HG02798 (cell line): Measurements from ENCODE around the gene EMILIN2.

Experiments
- ATAC-seq: cut with Tn5 transposase; IDR thresholded peaks from one replicate; pipeline ENCODE4 v1.9.1; 2021; ENCODE audit warnings: mild to moderate bottlenecking; ENCODE audit not compliant: unreplicated experiment, poor library complexity

Gene EMILIN2

DNA sequence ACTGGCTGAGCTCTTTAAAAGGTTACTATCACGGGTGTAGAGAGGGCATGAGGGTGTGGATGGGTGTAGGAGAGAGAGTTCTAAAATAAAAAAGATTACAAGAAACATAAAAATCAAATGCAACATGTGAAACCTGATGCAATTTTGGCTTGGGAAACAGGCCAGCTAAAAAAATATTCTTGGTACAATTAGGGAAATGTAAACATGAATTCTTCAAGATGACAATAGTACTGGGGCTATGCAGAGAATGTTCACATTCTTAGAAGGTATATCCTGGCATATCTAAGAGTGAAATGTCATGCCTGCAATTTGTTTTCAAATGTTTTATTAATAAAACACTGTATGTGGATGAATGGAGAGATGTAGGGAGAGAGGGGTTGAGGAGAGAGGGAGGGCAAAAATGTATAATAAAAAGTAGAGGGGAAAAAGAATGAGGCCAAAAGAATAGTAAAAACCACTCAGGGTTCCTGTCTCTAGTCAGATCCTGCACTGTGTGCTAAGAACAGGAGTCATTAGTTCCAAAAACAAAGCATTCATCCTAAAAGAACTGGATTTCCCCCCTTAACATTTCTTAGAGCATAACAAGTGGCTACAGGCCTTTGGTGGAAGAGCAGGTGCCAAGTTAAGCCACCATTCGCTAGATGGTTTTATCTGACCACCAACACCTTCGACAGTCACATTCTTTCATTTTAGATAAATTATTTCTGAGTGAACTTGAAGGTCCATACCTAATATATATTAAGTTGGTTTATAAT is 88.8 kb downstream of the EMILIN2 start:
- ATAC-seq, result no peak

DNA sequence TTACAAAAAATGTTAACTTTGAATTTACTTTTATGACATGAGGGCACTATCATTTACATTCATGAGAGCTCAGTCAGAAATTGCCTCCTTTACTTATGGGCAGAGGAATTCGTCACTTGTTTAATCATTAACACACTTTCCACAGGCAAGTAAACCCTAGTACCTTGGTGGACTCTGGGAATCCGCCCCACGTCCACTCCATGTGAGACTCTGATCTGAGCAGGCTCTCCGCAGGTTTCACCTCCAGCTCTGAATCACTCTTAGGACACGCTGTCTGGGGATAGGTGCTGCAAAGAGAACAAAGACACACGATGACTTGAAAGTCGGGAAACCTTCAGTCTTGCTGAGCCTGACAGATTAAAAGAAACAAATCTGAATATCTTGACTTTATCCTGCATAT is 92.5 kb downstream of the EMILIN2 start:
- ATAC-seq, result no peak

DNA sequence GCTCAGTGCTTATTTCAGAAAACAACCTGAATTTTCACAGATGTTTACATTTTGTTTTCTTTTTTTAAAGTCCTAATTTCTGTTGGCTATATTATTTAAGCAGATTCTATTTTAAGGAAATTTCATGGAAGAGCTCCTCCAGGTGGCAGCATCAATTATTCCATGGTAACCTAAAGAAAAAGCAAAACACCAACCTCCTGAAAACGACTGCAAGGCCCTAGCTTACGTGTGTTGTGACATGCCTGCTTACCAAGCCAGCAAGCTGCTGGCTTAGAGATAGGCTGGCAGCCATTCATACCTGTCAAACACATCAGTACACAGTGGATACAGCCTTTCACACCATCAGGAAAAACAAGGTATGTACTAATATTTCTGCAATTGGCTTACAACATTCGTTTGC is 101.2 kb downstream of the EMILIN2 start:
- ATAC-seq, result no peak

DNA sequence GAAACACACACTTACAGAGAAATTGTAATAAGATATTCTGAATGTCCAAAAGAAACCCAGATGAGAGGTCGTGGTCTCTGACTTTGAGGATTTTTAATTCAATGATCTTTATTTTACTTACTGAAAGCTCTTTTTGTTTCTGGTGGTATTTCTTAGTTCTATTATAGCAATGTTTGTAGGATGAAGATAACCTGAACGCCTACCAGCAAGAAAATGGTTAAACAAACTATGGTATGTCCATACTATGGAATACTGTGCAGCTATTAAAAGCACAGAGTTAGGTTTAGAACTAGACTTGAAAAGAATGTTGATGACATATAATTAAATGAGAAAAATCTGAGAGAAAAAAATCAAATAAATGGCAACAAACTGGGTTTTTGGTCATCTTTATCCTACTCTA is 105.8 kb downstream of the EMILIN2 start:
- ATAC-seq, result no peak

DNA sequence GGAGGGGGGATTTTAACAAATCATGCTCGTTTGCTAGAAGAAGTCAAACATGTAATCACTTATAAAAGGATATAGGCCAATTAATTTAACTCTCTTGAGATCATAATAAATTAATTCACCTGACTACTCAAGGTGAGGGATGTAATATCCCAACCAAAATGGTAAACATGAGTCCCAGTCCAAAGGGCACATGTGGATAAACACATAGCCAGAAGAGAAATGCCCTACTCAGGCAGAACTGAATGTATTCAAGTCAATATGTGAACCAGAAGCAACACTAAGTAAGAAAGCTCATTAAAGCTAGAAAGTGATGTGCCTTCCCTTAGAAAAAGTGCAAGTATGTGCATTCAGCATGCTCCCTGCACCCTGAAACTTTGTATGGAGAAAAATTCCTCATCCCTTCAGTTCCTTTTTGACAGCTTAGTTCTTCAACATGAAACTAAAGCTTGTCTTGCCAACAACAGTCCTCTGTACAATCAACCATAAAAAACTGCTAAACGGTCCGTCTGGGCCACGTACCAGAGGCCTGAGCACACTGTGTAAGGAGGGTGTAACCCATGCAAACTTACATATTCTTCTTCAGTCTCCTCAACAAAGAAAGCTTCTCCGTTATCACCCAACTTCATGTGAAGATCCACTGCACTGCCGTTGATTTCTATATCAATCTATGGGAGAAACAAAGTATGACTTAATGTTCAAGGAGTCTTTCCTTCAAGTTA is 107.3 kb downstream of the EMILIN2 start:
- no peak for ATAC-seq

DNA sequence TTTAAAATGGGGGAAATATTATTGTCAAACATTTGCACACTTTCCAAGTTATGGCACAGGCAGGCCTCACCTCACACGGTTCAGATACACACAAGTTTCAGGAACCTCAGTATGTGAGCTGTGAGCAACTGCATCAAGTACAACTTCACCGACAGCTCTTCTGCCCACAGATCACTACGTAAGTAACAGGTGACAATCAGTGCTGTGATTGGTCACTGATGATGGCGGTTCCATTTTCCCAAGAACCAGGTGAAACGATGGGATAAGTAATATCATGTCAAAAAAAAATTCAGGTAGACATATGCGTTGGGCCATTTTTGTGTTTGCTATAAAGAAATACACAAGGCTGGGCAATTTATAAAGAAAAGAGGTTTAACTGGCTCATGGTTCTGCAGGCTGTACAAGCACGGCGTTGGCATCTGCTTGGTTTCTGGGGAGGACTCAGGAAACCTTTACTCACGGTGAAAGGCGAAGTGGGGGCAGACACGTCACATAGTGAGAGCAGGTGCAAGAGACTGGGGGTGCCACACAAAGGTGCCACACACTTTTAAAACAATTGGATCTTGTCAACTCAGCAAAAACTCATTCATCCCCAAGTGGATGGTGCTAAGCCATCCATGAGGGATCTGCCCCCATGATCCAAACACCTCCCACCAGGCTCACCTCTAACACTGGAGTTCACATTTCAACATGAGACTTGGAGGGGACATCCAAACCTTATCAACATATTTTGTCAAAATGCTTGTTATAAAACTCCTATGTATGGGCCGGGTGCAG is 108.3 kb downstream of the EMILIN2 start:
- no peak for ATAC-seq

DNA sequence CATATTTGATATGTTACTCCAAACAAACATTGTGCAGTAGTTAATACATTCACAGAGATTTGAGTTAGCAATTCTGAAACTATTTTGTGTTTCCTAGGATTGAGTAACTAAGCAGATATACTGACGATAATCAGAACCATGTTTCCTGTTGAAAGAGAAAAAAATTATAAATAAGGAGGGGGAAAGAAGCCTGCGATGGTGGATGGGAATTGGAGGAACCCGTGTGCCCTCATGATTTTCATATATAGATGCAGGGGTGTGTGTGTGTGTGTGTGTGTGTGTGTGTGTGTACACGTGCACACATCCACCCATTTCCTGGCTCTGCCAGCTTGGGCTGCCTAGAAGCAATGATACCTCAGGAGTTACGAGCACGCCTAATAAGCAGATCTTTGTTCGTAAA is 109.2 kb downstream of the EMILIN2 start:
- ATAC-seq, result no peak

DNA sequence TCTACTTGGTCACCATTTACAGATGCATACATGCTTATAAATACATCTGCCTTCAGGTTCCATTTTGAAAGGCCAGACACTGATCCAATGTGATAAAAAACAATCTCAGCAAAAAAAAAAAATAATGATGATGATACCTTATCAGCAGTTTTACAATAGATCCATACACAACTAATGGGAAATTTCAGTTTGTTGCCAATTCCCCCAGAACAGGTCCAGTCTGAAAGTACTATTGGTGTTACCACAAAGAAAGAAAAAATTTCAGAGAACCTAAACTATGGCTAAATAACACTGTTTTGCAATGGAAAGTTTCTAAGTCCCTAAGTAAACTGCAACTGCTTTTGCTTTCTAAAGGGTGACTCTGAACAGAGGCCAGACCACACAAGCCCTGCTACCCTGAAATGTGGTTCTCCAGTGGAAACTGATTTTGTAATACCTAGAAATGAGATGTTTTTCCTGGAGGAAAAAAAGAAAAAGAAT is 112.1 kb downstream of the EMILIN2 start:
- peak; percentile 62 for ATAC-seq

DNA sequence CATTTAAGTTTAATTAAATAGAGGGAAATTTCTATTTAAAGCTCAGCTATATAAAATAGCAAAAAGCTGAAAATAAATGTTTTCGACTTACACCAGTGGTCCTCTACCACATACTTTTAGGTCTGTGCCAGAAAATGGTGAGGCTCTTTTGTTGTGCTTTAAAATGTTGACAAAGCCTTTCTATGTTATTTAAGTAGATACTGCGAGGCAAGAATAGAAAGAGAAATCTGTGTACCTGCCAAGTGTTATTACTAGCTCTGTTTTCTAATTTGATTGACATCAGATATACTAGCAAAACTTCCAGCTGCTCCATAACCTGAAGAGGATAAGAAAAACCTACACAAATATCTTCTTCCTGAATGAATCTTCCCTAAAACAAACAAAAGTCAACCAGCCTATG is 112.5 kb downstream of the EMILIN2 start:
- ATAC-seq, result no peak

DNA sequence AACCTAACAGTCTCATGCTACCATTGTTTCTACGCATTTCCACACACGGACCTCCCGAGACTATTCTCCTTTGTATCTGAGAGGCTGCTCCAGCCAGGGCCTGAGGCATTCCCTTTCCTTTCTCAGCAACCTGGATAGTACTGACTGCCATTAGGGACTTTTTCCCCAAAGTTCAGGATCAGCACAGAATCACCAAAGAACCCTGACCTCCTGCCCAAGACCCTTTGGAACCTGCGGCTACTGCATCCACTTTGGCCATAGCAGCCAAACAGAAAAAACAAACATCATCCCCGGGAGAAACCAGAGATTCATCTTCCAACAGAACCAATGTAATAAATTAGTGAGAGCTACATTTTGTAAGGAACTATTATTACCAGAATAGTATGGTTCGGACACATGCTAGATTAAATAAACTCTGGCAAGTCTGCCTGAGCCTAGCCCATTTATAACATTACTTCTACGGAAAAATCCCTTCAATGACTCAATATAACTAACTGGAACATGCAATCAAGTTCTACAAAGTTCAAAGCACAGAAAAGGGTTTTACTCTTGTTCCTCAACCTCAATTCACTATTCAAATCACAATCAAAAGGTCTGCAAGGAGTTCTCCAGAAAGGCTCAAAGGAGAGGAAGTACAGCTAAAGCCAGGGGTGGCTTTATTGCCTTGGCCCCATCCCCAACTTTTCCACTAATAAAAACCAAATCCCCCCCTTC is 114.3 kb downstream of the EMILIN2 start:
- no peak for ATAC-seq

DNA sequence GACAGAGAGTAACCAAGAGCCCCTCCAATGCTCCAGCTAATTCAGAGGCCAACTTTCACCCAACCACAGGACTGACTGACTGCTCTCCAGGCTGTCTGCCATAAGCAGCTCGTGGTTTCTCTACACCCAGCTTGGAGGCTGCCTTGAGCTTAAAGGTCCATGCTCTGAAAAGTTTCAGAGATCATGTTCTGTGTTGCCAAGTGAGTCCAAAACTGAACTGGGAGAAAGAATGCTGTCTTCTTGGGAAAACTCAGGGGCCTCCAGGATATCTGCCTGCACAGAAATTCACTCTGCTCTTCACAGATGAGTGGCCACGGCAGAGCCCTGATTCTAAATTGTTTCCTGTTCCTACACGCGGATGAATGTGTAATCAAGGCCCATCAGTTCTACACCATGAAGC is 115.0 kb downstream of the EMILIN2 start:
- no peak for ATAC-seq

DNA sequence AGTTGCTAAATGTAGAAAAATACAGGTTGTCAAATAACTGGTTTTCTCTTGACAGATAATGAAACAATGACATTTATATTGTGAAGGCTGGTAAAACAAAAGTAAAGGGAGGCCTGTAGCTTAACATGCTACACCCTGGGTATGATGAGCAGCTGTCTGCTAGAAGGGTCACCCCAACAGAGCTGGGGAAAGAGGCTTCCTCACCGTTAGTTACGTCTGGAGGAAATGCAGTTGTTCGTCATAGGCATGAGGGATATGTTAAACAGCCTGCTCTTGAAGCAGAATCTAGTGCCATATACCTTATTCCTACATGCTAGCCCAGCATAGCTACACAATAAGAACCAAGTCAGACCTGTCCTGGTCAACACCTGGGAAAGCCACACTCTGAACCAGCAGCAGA is 116.2 kb downstream of the EMILIN2 start:
- ATAC-seq, result no peak

DNA sequence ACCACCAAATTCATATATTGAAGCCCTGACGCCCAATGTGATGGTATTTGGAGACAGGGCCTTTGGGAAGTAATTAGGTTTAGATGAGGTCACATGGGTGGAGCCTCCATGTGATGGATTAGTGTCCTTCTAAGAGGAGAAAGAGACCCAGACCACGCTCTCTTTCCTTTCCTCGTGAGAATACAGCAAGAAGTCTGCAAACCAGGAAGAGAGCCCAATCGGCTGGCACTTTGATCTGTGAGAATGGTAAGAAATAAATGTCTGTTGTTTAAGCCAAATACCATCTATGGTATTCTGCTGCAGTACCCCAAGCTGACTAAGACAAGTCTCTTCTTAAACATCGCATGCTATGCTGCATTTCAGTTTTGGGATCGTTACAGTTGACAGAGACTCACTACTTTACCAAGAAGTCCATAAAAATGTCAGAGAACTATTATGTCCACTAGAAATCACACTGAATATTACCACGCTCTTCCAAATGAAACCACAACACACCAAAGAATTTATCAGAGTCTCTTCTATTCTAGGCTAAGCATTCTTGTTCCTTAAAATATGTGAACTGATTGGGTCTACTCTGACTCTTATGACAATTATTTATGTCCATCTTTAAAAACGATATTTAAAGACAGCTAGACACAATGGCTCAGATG is 117.7 kb downstream of the EMILIN2 start:
- ATAC-seq, result no peak
